ENCODE measurements around the gene MSL1. TPM values are rescaled to one million over a fixed set of nuclear protein-coding genes. Genes with fewer than 3 reads are reported as not detected.

The MSL1 gene
- total and polyA plus RNA-seq, 2 of the 13 experiments (the other 11 are each of a cell fraction or from before 2014, with no cell fraction given), result 63.8 to 88.5 TPM

- TF ChIP-seq CSRNP1 (CRISPR knock-in tag; IDR thresholded peaks at IDR 0.05), result no peak
- no peak for TF ChIP-seq HNRNPK (IDR thresholded peaks at IDR 0.05; ENCODE audit: low read depth, low read length, poor library complexity, severe bottlenecking)
- no peak for TF ChIP-seq ZSCAN9 (CRISPR knock-in tag; IDR thresholded peaks at IDR 0.05; ENCODE audit: borderline replicate concordance)
- no peak for TF ChIP-seq NR2F2 (IDR thresholded peaks at IDR 0.05; ENCODE audit: borderline replicate concordance, low read depth)
- TF ChIP-seq MIER3 (CRISPR knock-in tag; IDR thresholded peaks at IDR 0.05; ENCODE audit: borderline replicate concordance), result peak; percentile 50; the same call in 1 of the 2 replicates
- TF ChIP-seq, protein P1, sequence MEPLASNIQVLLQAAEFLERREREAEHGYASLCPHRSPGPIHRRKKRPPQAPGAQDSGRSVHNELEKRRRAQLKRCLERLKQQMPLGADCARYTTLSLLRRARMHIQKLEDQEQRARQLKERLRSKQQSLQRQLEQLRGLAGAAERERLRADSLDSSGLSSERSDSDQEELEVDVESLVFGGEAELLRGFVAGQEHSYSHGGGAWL (CRISPR knock-in tag; IDR thresholded peaks at IDR 0.05), result no peak
- TF ChIP-seq HDAC1 (CRISPR knock-in tag; IDR thresholded peaks at IDR 0.05), result peak; percentile 76
- no peak for TF ChIP-seq RBFOX2 (IDR thresholded peaks at IDR 0.05; ENCODE audit: low read depth, low read length)
These were observed 46.4 kb upstream of the MSL1 start (continued) for GRCh38 chr17:40075201-40075941.

- Histone ChIP-seq H3K9ac (ENCODE audit: insufficient read depth, low read depth, low read length) (no peak overlapping the region), H2AFZ (ENCODE audit: low read length) (no peak overlapping the region), H3K4me3 (replicated peaks in 1 of 3; ENCODE audit: insufficient read depth in 1 of 3, low read depth in 2 of 3, low read length in 3 of 3) (no peak overlapping the region), H3K4me2 (ENCODE audit: low read depth, low read length) (peak overlapping the region; percentile 15; the same call in 1 of the 2 replicates), H3K36me3 (replicated peaks in 1 of 2; ENCODE audit: control insufficient read depth in 1 of 2, insufficient read depth in 2 of 2, low read length in 2 of 2) (peaks cover 1 to 4% of the 10 kb centered on the region in 2 experiments; a peak in 1 of 5 replicates), H3K79me2 (ENCODE audit: insufficient read depth, low read length) (no peaks in the 10 kb centered on the region), H3K4me1 (ENCODE audit: insufficient read depth, low read length) (peaks cover 43% of the 10 kb centered on the region), H3K27me3 (ENCODE audit: control insufficient read depth in 1 of 2, insufficient read depth in 2 of 2, low read length in 2 of 2) (no peaks in the 10 kb centered on the region), H4K20me1 (ENCODE audit: insufficient read depth, low read length) (no peaks in the 10 kb centered on the region), H3K9me3 (ENCODE audit: low read length) (no peaks in the 10 kb centered on the region), H3K27ac (ENCODE audit: extremely low read length, insufficient read depth, low read length) (peak overlapping the region; percentile 16)
- ATAC-seq (no peak), DNase-seq (ENCODE audit: low spot score) (no peak), FAIRE-seq (no peak)
- in situ Hi-C loops (cut with HindIII; ENCODE audit: extremely low pct_ligation_motif_present, low pct_unique_long_range_greater_than_20kb) (no loop called here), intact Hi-C loops (cut with micrococcal nuclease; ENCODE audit: unreplicated experiment) (loop anchor here (2.0 kb wide), 2 partner anchors 37 to 61 kb away; partner anchors contain the start of gene CSF3)
- 84% methylated on average over 6 of the region's 8 CpGs for WGBS (ENCODE audit: low lambda C conversion rate)
- BruUV-seq (replicated peaks), result TSS peak; percentile 40
- ChIA-PET CTCF (ENCODE audit: low intra/inter-chr PET ratio, low total read pairs) (interaction anchor here (0.6 to 2.4 kb wide), 9 partner anchors 11 to 62 kb away, joined by 3 to 25 read pairs (median 4); partner anchors contain the start of gene THRA), POLR2A (interaction anchor here (0.8 to 2.2 kb wide), 13 partner anchors 9 to 64 kb away, joined by 3 to 23 read pairs (median 8); partner anchors contain the start of genes CASC3, CSF3, MED24 and NR1D1)
- TF ChIP-seq, protein P2, sequence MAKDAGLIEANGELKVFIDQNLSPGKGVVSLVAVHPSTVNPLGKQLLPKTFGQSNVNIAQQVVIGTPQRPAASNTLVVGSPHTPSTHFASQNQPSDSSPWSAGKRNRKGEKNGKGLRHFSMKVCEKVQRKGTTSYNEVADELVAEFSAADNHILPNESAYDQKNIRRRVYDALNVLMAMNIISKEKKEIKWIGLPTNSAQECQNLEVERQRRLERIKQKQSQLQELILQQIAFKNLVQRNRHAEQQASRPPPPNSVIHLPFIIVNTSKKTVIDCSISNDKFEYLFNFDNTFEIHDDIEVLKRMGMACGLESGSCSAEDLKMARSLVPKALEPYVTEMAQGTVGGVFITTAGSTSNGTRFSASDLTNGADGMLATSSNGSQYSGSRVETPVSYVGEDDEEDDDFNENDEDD (CRISPR knock-in tag; IDR thresholded peaks at IDR 0.05; ENCODE audit: borderline replicate concordance), result no peak
- TF ChIP-seq TCF7L2 (IDR thresholded peaks at IDR 0.05; ENCODE audit: low read depth, low read length) (no peak), AGO1 (IDR thresholded peaks at IDR 0.05; ENCODE audit: low read depth, low read length, poor library complexity, severe bottlenecking) (no peak), ZNF672 (CRISPR knock-in tag; IDR thresholded peaks at IDR 0.05) (no peak), ZNF766 (CRISPR knock-in tag; IDR thresholded peaks at IDR 0.05; ENCODE audit: borderline replicate concordance) (no peak)
- TF ChIP-seq, protein P3, sequence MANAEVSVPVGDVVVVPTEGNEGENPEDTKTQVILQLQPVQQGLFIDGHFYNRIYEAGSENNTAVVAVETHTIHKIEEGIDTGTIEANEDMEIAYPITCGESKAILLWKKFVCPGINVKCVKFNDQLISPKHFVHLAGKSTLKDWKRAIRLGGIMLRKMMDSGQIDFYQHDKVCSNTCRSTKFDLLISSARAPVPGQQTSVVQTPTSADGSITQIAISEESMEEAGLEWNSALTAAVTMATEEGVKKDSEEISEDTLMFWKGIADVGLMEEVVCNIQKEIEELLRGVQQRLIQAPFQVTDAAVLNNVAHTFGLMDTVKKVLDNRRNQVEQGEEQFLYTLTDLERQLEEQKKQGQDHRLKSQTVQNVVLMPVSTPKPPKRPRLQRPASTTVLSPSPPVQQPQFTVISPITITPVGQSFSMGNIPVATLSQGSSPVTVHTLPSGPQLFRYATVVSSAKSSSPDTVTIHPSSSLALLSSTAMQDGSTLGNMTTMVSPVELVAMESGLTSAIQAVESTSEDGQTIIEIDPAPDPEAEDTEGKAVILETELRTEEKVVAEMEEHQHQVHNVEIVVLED (CRISPR knock-in tag; IDR thresholded peaks at IDR 0.05; ENCODE audit: borderline replicate concordance), result no peak
These were observed 45.8 kb upstream of the MSL1 start for GRCh38 chr17:40075942-40076498.
